Hematopoietic multipotent progenitor cell treated with erythropoietin and hydrocortisone succinate and interleukin-3 and kit ligand, for 17 days (in vitro differentiated cells): ENCODE data around the gene ADAMTS14.

Source experiments
- DNase-seq: peaks from one replicate; pipeline ENCODE4 v3.0.0-alpha.2; 2015; ENCODE audit warnings: low spot score

Gene ADAMTS14

GRCh38 chr10:70735161-70735560, 62.9 kb downstream of the ADAMTS14 start:
- DNase-seq: no peak

DNA sequence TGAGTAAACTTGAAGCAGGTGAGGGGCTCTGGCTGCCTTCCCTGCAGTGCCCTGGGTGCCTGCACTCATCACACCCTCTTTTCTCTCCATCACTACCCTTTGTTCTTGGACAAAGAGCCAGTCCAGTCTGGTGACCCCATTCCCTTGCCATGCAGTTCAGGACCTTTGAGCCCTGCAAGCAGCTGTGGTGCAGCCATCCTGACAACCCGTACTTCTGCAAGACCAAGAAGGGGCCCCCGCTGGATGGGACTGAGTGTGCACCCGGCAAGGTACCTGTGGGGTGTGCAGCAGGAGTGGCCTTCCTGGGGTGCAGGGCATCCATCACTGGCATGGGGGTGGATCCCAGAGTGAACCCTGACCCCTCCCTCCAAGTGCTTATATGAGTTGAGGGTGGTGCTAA, 64.2 kb downstream of the ADAMTS14 start:
- no peak for DNase-seq

DNA sequence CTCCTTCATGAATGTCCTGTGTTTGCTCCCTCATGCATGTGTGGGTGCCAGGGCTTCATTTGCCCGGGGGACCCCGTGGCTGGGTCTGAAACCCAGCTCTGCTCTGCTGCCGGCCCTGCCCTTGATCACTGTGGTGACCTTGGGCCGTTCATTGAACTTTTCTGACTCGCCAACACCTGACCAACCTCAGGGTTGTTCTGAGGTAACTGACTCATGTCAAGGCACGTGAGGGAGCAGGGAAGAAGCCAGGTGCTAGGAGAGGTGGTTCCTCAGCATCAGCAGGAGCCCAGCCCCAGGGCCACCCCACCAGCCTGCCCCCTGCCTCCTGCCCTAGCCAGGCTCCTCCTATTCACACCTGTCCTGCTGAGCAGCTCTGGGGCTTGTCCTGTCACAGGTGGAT, 64.9 kb downstream of the ADAMTS14 start:
- DNase-seq: no peak

GRCh38 chr10:70738006-70738760, 65.9 kb downstream of the ADAMTS14 start:
- no peak for DNase-seq

DNA sequence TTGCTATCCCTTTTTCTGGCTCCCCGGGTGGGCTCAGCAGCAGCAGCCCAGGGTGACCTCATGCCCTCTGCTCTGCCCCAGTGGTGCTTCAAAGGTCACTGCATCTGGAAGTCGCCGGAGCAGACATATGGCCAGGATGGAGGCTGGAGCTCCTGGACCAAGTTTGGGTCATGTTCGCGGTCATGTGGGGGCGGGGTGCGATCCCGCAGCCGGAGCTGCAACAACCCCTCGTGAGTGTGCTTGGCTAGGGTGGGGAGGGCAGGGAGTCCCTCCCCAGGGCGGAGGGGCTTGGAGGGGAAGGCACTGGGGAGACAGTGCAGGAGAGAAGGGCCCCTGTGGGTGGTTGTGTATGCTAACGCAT, 66.4 kb downstream of the ADAMTS14 start:
- no peak for DNase-seq

- DNase-seq: no peak
These were observed 68.3 kb downstream of the ADAMTS14 start for GRCh38 chr10:70740406-70741288.

DNA sequence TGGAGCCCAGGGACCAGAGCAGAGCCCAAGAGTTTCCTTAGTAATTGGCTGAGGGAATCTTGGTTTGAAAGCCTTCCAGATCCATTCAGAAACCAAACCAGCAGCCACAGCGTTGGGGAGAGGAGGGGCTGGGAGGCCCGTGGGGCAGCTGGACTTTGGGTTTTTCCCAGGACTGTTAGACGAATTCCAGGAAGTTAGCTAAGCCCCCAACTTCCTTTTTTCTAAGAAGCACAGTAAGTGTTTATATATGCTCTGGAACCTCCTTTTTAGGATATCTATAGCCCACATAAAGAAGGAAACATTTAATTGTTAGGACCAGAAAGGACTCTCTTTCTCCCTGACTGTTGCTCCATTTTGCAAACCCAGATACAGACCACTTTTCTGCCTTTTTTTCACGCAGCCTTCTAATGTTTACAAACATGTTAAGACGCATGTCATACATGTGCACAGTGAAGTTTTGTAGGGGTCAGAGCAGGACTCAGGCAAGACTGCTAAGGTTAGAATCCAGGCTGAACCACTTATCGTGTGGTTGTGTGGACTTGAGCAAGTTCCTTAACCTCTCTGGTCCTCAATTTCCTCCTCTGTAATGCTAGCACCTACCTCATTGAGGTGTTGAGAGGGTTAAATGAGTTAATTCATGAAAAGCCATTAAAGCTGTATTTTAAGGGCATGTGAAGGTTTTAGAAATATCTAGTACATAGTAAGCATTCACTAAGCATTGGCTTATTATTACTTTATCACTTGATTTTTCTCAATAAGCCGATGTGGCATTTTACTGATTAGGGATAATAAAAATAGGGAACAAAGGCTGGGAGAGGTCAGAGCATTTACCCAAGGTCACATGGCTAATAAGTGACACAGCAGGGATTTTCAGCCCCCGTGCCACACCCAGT, 70.5 kb downstream of the ADAMTS14 start:
- no peak for DNase-seq

GRCh38 chr10:70743430-70743788, 71.1 kb downstream of the ADAMTS14 start:
- no peak for DNase-seq

DNA sequence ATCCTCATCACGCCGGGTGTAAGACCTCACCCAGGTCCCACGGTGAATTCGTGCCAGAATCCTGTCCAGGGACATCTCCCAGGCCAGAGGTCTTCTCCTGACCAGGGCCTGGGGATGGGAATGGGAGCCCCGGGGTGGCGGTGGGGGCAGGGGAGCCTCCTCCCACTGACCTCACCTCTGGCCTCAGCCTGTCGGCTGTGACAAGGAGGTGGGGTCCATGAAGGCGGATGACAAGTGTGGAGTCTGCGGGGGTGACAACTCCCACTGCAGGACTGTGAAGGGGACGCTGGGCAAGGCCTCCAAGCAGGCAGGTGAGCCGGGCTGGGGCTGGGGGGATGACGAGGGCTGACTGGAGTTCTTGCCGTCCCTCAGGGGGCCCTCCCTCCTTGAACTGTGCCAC, 71.6 kb downstream of the ADAMTS14 start:
- no peak for DNase-seq

DNA sequence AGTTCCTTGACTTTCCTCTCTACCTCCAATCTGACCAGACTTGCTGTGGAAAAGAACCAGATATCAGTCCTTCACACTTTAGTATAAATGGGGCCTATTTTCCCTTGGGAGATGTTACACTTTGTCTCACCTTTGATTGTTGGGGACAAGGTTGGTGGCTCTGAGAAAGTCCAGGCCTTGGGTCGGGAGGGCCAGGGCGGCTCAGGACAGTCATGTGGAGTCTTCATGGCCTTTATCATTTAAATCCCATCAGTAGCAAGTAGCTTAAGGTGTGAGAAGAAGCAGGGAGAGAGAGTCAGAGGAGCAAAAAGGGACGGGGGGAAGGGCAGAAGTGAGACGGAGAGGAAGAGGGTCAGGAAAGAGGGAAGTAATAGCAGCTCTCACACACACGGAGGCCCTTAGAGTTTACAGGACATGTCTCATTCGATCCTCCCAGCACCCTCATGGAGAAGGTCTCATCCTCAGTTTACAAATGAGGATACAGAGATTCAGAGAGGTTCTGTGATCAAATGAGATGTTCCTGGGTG, 72.4 kb downstream of the ADAMTS14 start:
- no peak for DNase-seq

DNA sequence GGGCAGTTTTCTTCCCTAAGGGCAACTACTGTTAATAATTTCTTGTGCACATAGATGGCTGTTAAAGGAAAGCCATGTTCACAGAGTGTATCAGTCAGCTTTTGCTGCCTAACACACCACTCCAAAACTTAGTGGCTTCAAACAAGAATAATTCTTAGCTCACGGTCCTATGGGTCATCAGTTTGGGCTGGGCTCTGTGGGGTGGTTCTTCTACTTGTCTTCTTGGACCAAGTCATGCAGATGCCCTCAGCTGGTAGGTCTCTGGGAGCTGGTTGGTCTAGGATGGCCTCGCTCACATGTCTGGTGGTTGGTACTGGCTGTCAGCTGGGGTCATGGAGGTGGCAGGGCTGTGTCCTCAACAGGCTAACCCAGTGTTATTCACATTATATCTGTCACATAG, 73.2 kb downstream of the ADAMTS14 start:
- DNase-seq: no peak

DNA sequence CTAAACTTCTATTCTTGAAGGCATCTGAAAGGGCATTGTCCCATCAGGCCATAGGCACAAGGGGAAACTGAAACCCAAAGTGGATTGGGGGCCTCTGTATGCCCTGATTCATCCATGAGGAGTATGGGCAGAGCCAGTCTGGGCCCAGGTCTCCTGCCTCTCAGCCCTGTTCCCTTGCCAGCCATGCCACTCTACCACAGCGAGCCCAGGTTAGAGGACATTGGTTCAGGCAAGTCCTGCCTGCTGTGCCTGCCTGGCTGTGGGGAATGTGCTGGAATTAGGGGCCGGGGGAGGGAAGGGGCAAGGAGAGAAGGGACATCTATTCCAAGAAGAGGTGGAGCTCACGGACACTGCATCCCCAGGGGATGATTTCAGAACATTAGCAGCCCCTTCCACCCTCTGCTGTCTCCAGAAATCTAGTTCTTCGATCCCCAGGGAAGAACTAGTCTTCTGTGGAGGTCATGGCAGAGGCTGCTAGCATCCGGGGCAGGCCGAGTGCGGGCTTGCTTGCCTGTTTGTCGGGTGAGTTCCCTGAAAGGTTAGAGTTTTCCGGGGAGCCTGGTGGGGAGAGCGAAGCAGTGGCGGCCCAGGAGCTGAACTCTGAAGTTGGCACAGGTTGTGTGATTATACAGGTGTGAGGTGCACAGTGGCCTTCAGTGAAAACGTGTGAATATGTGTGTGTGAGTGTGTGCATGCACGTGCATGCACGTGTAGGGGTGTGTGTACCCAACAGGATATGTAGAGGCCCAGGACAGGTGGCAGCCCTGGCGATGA, 75.1 kb downstream of the ADAMTS14 start:
- no peak for DNase-seq

DNA sequence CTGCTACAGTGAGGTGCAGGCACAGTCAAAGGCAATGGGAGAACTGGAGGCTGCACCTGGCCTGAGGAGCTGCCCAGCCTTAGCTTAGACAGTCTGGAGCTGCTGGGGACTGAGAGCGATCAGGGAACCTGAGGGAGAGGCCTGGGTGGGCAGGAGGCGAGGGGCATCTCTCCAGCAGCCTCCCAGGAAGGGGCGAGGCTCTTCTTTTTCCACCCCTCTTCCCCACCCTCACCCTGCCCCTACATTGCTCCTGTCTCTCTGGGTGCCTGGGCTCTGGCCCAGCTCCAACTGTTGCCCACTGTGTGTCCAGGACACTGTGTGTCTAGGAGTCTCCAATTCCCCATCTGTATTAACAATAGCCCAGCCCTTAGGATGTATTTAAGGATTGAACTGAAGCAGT, 76.0 kb downstream of the ADAMTS14 start:
- DNase-seq: no peak

DNA sequence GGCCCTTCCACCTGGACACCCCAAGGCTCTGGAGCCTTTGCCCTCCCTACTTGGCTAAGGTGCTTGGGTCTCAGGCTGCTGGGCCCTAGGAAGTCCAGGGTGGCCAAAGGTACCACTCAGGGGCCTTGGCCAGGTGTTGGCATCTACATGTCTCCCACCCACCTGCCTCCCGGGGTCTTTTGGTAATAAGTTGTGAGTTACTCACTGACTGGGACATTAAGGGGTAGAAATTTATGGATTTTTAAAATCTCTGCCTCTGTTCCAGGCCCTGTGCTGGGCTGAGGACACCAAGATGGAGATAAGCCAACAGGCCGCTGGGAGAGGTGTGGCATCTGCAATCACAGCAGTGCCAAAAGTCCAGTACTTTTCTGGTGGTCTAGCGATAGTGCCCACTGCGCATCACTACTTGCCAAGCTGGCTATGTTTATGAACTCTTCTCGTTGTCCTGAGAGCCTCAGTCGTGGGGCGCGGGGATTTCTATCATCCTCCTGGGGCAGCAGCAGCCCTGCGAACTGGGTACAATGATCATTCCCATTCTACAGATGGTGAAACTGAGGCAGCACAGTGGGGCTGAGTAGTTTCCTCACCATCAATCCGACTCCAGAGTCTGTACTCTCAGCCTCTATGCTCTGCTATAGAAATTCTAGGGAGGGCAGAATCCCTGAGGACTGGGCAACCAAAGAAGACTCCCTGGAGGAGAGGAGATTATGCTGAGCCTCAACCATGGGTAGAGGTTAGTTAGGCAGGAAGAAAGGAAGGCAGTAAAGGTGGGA, 76.7 kb downstream of the ADAMTS14 start:
- DNase-seq: no peak

- DNase-seq: no peak
These were observed 77.5 kb downstream of the ADAMTS14 start for GRCh38 chr10:70749756-70750155.

- no peak for DNase-seq
These were observed 77.9 kb downstream of the ADAMTS14 start for GRCh38 chr10:70750156-70750703.

- no peak for DNase-seq
These were observed 79.0 kb downstream of the ADAMTS14 start for GRCh38 chr10:70751356-70751755.

GRCh38 chr10:70751991-70752390, 79.7 kb downstream of the ADAMTS14 start:
- no peak for DNase-seq

- DNase-seq: no peak
These were observed 80.3 kb downstream of the ADAMTS14 start for GRCh38 chr10:70752571-70752970.

- no peak for DNase-seq
These were observed 80.8 kb downstream of the ADAMTS14 start for GRCh38 chr10:70753026-70753663.
